ENCODE data around the gene PPP2R1A. TPM values are rescaled to one million over a fixed set of nuclear protein-coding genes. Genes with fewer than 3 reads are reported as not detected.
"Not testable (repeated sequence)": the region's sequence is repeated elsewhere in the genome, so short reads cannot be mapped to it uniquely, and the experiment has no call there.

PPP2R1A gene
- total and polyA plus RNA-seq, 2 donors (not counting 3 experiments of a cell fraction or from before 2014, with no cell fraction given), result 221 to 253 TPM

DNA sequence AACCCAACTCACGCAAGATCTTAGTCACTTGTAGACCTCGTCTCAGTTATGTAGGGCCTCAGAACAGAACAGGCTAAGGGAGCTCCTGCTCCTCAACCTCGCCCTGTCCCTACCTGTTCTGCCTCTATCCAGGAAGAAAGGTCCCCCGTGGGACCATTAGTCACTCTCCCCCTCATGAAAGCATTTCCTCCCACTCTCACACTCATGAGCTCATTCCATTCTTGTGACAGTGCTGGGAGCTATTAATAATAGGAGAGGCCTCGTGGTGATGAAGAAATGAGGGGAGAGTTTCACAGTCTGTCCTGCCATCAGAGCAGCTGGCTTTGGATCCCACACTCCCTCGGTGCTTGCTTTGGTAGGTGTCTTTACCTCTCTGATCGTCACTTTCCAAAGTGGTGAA lies 10.2 kb downstream of the PPP2R1A start:
- no peaks in the 10 kb centered on the region for H3K27me3 ChIP-seq (ENCODE audit: control insufficient read depth in 2 of 2, insufficient read depth in 2 of 2, low read length in 2 of 2)
- H3K4me1 ChIP-seq (ENCODE audit: control insufficient read depth, extremely low read depth, insufficient read depth, low read length), result peaks cover 5% of the 10 kb centered on the region
- H2AFZ ChIP-seq (ENCODE audit: low read depth, low read length), result no peak overlapping the region
- H3K36me3 ChIP-seq (ENCODE audit: control insufficient read depth in 2 of 2, extremely low read depth in 1 of 2, insufficient read depth in 2 of 2, low read length in 2 of 2), result peaks cover 29 to 46% of the 10 kb centered on the region in 2 experiments
- intact Hi-C loops (cut with micrococcal nuclease) (no loop called here), dilution Hi-C loops (cut with MboI; ENCODE audit: extremely low pct_ligation_motif_present, low sequenced_read_pairs) (no loop called here)
- peak overlapping the region; percentile 34 for H3K27ac ChIP-seq (ENCODE audit: insufficient read depth, low read depth, low read length)
- DNase-seq (ENCODE audit: low read depth, low spot score), result peak; percentile 31
- peaks cover 88% of the 10 kb centered on the region for H3K79me2 ChIP-seq (ENCODE audit: control insufficient read depth, insufficient read depth, low read length)
- no peak overlapping the region for H3K4me3 ChIP-seq (replicated peaks in 1 of 3; ENCODE audit: insufficient read depth in 1 of 3, low read depth in 1 of 3, low read length in 3 of 3)
- no peaks in the 10 kb centered on the region for H3K9me1 ChIP-seq (replicated peaks; ENCODE audit: control insufficient read depth, extremely low read depth, insufficient read depth, low read length)
- H3K9me3 ChIP-seq (replicated peaks; ENCODE audit: control insufficient read depth, insufficient read depth, low read length), result no peaks in the 10 kb centered on the region
- peak; percentile 58 for FAIRE-seq
- TF ChIP-seq JUN (IDR thresholded peaks at IDR 0.05; ENCODE audit: borderline replicate concordance, insufficient read depth, insufficient read length, low read depth) (no peak), EZH2 (IDR thresholded peaks at IDR 0.05; ENCODE audit: borderline replicate concordance, low read depth, low read length, severe bottlenecking) (no peak), MAX (IDR thresholded peaks at IDR 0.05; ENCODE audit: insufficient read depth, insufficient read length) (no peak), MYC (IDR thresholded peaks at IDR 0.05; ENCODE audit: low read depth, low read length) (no peak), FOS (IDR thresholded peaks at IDR 0.05; ENCODE audit: borderline replicate concordance, insufficient read depth, low read length) (no peak), GATA2 (IDR thresholded peaks at IDR 0.05; ENCODE audit: insufficient read depth, insufficient read length, low read depth, low read length) (no peak), POLR2AphosphoS5 (IDR thresholded peaks at IDR 0.05; ENCODE audit: insufficient read depth, low read depth, low read length) (no peak), POLR2A (IDR thresholded peaks at IDR 0.05; ENCODE audit: low read depth, low read length) (no peak)
- TF ChIP-seq, protein P1, sequence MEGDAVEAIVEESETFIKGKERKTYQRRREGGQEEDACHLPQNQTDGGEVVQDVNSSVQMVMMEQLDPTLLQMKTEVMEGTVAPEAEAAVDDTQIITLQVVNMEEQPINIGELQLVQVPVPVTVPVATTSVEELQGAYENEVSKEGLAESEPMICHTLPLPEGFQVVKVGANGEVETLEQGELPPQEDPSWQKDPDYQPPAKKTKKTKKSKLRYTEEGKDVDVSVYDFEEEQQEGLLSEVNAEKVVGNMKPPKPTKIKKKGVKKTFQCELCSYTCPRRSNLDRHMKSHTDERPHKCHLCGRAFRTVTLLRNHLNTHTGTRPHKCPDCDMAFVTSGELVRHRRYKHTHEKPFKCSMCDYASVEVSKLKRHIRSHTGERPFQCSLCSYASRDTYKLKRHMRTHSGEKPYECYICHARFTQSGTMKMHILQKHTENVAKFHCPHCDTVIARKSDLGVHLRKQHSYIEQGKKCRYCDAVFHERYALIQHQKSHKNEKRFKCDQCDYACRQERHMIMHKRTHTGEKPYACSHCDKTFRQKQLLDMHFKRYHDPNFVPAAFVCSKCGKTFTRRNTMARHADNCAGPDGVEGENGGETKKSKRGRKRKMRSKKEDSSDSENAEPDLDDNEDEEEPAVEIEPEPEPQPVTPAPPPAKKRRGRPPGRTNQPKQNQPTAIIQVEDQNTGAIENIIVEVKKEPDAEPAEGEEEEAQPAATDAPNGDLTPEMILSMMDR (IDR thresholded peaks at IDR 0.05; ENCODE audit: extremely low read depth in 1 of 2, insufficient read depth in 1 of 2, low read depth in 1 of 2, low read length in 2 of 2), result no peak
- ChIA-PET POLR2A (interaction anchor here (2.4 kb wide), 1 partner anchor 10 kb away, joined by 20 read pairs; the partner anchor contains the start of gene PPP2R1A), CTCF (interaction anchor here (1.2 to 1.5 kb wide), 2 partner anchors 29 to 37 kb away, joined by 3 read pairs; partner anchors contain the start of gene ZNF836)
- no peak overlapping the region for H3K4me2 ChIP-seq (ENCODE audit: insufficient read depth, low read length)
- BruUV-seq (replicated peaks), result no TSS peak
- H4K20me1 ChIP-seq (replicated peaks; ENCODE audit: control insufficient read depth, extremely low read depth, insufficient read depth, low read length), result no peaks in the 10 kb centered on the region
- no peak overlapping the region for H3K9ac ChIP-seq (replicated peaks; ENCODE audit: extremely low read depth, insufficient read depth, low read length)

GRCh38 chr19:52200755-52201391 lies 11.0 kb downstream of the PPP2R1A start:
- H3K4me1 ChIP-seq (ENCODE audit: control insufficient read depth, extremely low read depth, insufficient read depth, low read length); dilution Hi-C loops (cut with MboI; ENCODE audit: extremely low pct_ligation_motif_present, low sequenced_read_pairs); intact Hi-C loops (cut with micrococcal nuclease); H3K9me3 ChIP-seq (replicated peaks; ENCODE audit: control insufficient read depth, insufficient read depth, low read length); BruUV-seq (replicated peaks); CTCF ChIA-PET; H2AFZ ChIP-seq (ENCODE audit: low read depth, low read length); H3K9ac ChIP-seq (replicated peaks; ENCODE audit: extremely low read depth, insufficient read depth, low read length); POLR2A ChIA-PET; H4K20me1 ChIP-seq (replicated peaks; ENCODE audit: control insufficient read depth, extremely low read depth, insufficient read depth, low read length); H3K9me1 ChIP-seq (replicated peaks; ENCODE audit: control insufficient read depth, extremely low read depth, insufficient read depth, low read length); H3K27me3 ChIP-seq (ENCODE audit: control insufficient read depth in 2 of 2, insufficient read depth in 2 of 2, low read length in 2 of 2); H3K27ac ChIP-seq (ENCODE audit: insufficient read depth, low read depth, low read length); H3K4me3 ChIP-seq (replicated peaks in 1 of 3; ENCODE audit: insufficient read depth in 1 of 3, low read depth in 1 of 3, low read length in 3 of 3); FAIRE-seq; DNase-seq (ENCODE audit: low read depth, low spot score); H3K4me2 ChIP-seq (ENCODE audit: insufficient read depth, low read length): not testable (repeated sequence)
- Histone ChIP-seq H3K36me3 (ENCODE audit: control insufficient read depth in 2 of 2, extremely low read depth in 1 of 2, insufficient read depth in 2 of 2, low read length in 2 of 2) (peaks cover 31 to 47% of the 10 kb centered on the region in 2 experiments), H3K79me2 (ENCODE audit: control insufficient read depth, insufficient read depth, low read length) (peaks cover 82% of the 10 kb centered on the region)
